Activated B cell treated with CpG ODN at 0.5 μM for 24 hours (primary cell): Measurements from ENCODE around the gene SF3B6. TPM values are rescaled to one million over a fixed set of nuclear protein-coding genes. Genes with fewer than 3 reads are reported as not detected.

ENCODE experiments used
- ATAC-seq: fragments of 200-7000 bp; cut with Tn5 transposase; one replicate; pipeline ENCODE4 v1.10.0; 2021; ENCODE audit warnings: low read depth, mild to moderate bottlenecking, moderate library complexity
- CTCF ChIA-PET: fragments of 350-600 bp; sonication (Branson Sonifier 250); formaldehyde crosslinking; loops from one replicate; lab custom pipeline; 2021; ENCODE audit warnings: antibody characterized with exemption; lab: Charles Lee
- POLR2A ChIA-PET: fragments of 350-600 bp; sonication (Branson Sonifier 250); formaldehyde crosslinking; loops from one replicate; lab custom pipeline; 2021; ENCODE audit warnings: antibody characterized with exemption; lab: Charles Lee
- DNase-seq: peaks from one replicate; pipeline ENCODE4 v3.0.0; 2022
- H3K27ac Mint-ChIP-seq: one replicate; pipeline ENCODE4 v1.8.0; 2020; ENCODE audit warnings: mixed read lengths
- H3K27me3 Mint-ChIP-seq: one replicate; pipeline ENCODE4 v1.8.0; 2021; ENCODE audit warnings: mixed read lengths
- H3K36me3 Mint-ChIP-seq: one replicate; pipeline ENCODE4 v1.8.0; 2021; ENCODE audit warnings: low read depth, mixed read lengths
- H3K4me1 Mint-ChIP-seq: one replicate; pipeline ENCODE4 v1.8.0; 2021; ENCODE audit warnings: mixed read lengths
- H3K4me3 Mint-ChIP-seq: one replicate; pipeline ENCODE4 v1.8.0; 2020; ENCODE audit warnings: mild to moderate bottlenecking, mixed read lengths
- H3K9me3 Mint-ChIP-seq: one replicate; pipeline ENCODE4 v1.8.0; 2020; ENCODE audit warnings: mixed read lengths
- CTCF ChIP-seq: fragments of 200-600 bp; IDR thresholded peaks from one replicate; pipeline ENCODE4 v1.8.0; 2022; ENCODE audit warnings: antibody characterized with exemption, mild to moderate bottlenecking
- intact Hi-C: fragments of 100-400 bp; cut with micrococcal nuclease; formaldehyde crosslinking; loops from one replicate; pipeline ENCODE4 v1.15.1; 2024
- total RNA-seq: library from RNA; stranded (reverse); gene quantifications from 2 replicates; pipeline ENCODE4 v1.2.3, GENCODE V29; 2022

The SF3B6 gene, protein sequence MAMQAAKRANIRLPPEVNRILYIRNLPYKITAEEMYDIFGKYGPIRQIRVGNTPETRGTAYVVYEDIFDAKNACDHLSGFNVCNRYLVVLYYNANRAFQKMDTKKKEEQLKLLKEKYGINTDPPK
- total RNA-seq: 70.4 and 71.4 TPM in 2 replicates

- Mint-ChIP-seq H3K27ac (peak within 1 kb of the TSS; percentile 99), H3K4me3 (peak within 1 kb of the TSS; percentile 100), H3K4me1 (peaks cover 28% of the 10 kb centered on the region), H3K9me3 (no peaks in the 10 kb centered on the region), H3K27me3 (no peaks in the 10 kb centered on the region), H3K36me3 (peaks cover 39% of the 10 kb centered on the region)
- peak; percentile 87 for ATAC-seq
- TF ChIP-seq CTCF: no peak
- DNase-seq: peak; percentile 98
- CTCF ChIA-PET: interaction anchor here (1.0 to 2.1 kb wide), 3 partner anchors 8 to 149 kb away, joined by 5 to 15 read pairs (median 8); partner anchors contain the start of genes ATAD2B, TP53I3 and WDCP
- POLR2A ChIA-PET: interaction anchor here (0.6 to 3.1 kb wide), 15 partner anchors 8 to 1802 kb away, joined by 3 to 111 read pairs (median 6); partner anchors contain the start of genes ASXL2, ATAD2B, FAM228B and FKBP1B
- intact Hi-C loops: loop anchor here (1.0 to 5.0 kb wide), 9 partner anchors 8 to 1956 kb away; partner anchors contain the start of genes ATAD2B, CENPO, FAM228B and ITSN2
Observed at GRCh38 chr2:24075915-24076848, at the start of gene SF3B6. Gene SF3B6, minus strand, starts transcription at chr2:24076326. Its CDS starts 97 bp downstream, at chr2:24076229.

- ChIA-PET POLR2A (interaction anchor here (0.6 to 3.1 kb wide), 7 partner anchors 11 to 197 kb away, joined by 3 to 14 read pairs (median 4); partner anchors contain the start of genes ATAD2B, FKBP1B and SF3B6), CTCF (interaction anchor here (2.4 kb wide), 1 partner anchor 39 kb away, joined by 6 read pairs; the partner anchor contains the start of gene TP53I3)
- ATAC-seq (no peak), DNase-seq (no peak)
- intact Hi-C loops: loop anchor here (1.0 to 2.0 kb wide), 4 partner anchors 40 to 197 kb away; partner anchors contain the start of genes ATAD2B, SF3B6, TP53I3 and WDCP
- no peaks in the 10 kb centered on the region for H3K9me3 Mint-ChIP-seq
- H3K27me3 Mint-ChIP-seq: no peaks in the 10 kb centered on the region
- peak overlapping the region; percentile 85 for H3K4me3 Mint-ChIP-seq
- H3K27ac Mint-ChIP-seq: peak overlapping the region; percentile 92
- peaks cover 15% of the 10 kb centered on the region for H3K4me1 Mint-ChIP-seq
- no peak for TF ChIP-seq CTCF
- no peaks in the 10 kb centered on the region for H3K36me3 Mint-ChIP-seq
Observed at GRCh38 chr2:24123922-24124580, 47.9 kb upstream of the SF3B6 start.

DNA sequence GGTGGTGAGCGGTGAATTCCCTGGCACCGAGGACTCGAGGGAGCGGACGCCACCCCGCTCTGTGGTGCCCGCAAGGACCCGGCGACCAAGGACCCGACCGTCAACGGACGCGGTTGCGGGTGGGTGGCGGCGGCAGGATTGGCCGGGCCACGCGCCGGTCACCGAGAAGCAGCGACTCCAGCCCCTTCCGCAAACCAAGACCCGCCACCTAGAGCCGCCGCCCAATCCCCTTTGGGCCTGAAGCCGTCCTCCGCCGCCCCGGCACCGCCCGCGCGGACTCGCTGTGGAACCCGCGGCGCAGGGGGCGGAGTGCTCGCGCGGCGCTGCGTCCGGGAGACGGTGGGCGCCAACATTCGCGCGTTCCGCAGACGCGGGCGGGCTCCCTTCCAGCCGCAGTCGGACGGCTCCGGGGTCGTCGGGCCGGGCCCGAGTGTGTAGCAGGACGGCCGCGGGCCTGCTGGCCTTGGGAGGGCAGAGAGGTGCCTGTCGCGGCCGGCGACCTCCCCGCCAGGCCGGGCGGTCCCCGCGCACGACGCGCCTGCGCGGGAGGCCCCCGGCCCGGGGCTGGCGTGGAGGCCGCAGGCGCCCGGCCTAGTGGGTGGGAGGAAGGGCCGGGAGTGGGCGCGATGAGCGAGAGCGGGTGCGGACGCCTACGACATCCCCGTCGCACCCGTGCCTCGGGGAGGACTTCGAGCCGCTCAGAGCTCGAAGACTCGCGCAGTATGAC, 47.2 kb upstream of the SF3B6 start, which contains the start of the genes FAM228B and PFN4:
Gene FAM228B (plus strand): TSS at position 275 of the 727 bp plus-strand sequence. CDS start 893 bp downstream, outside the sequence.
Gene PFN4 (minus strand): TSS at position 140 of the 727 bp plus-strand sequence. CDS start 799 bp downstream, outside the sequence.
- ChIA-PET CTCF (interaction anchor here (0.9 kb wide), 1 partner anchor 39 kb away, joined by 3 read pairs; the partner anchor contains the start of gene TP53I3), POLR2A (interaction anchor here (0.6 to 3.1 kb wide), 7 partner anchors 12 to 196 kb away, joined by 3 to 14 read pairs (median 7); partner anchors contain the start of genes ATAD2B and SF3B6)
- intact Hi-C loops: loop anchor here (1.0 to 2.0 kb wide), 4 partner anchors 39 to 196 kb away; partner anchors contain the start of genes ATAD2B, SF3B6, TP53I3 and WDCP
- Mint-ChIP-seq H3K4me3 (peak within 1 kb of the TSS; percentile 85), H3K4me1 (peaks cover 15% of the 10 kb centered on the region), H3K27me3 (no peaks in the 10 kb centered on the region), H3K36me3 (no peaks in the 10 kb centered on the region), H3K9me3 (no peaks in the 10 kb centered on the region), H3K27ac (peak within 1 kb of the TSS; percentile 92)
- DNase-seq (peak; percentile 82), ATAC-seq (peak; percentile 93)
- no peak for TF ChIP-seq CTCF
